Measurements from ENCODE around the gene ATF1. TPM values are rescaled to one million over a fixed set of nuclear protein-coding genes. Genes with fewer than 3 reads are reported as not detected.
"Not testable (repeated sequence)": the region's sequence is repeated elsewhere in the genome, so short reads cannot be mapped to it uniquely, and the experiment has no call there.

ATF1 gene
- total RNA-seq, 1 donor from 2014 or later: 16.2 TPM

GRCh38 chr12:50788561-50788960 lies 24.7 kb downstream of the ATF1 start:
- DNase-seq (ENCODE audit: low spot score): no peak
- peaks cover 15% of the 10 kb centered on the region for H3K4me1 Mint-ChIP-seq (ENCODE audit: unreplicated experiment)
- H3K9me3 Mint-ChIP-seq (ENCODE audit: unreplicated experiment): no peaks in the 10 kb centered on the region
- no peak for TF ChIP-seq CTCF (IDR thresholded peaks at IDR 0.05; ENCODE audit: unreplicated experiment)
- H3K27me3 Mint-ChIP-seq (ENCODE audit: unreplicated experiment): peaks cover 5% of the 10 kb centered on the region
- peak overlapping the region; percentile 31 for H3K4me3 Mint-ChIP-seq (ENCODE audit: unreplicated experiment)
- H3K36me3 Mint-ChIP-seq (ENCODE audit: low read depth, unreplicated experiment): peaks cover 25% of the 10 kb centered on the region
- H3K27ac Mint-ChIP-seq (ENCODE audit: unreplicated experiment): no peak overlapping the region

GRCh38 chr12:50790081-50790480 lies 26.2 kb downstream of the ATF1 start:
- Mint-ChIP-seq H3K27ac (ENCODE audit: unreplicated experiment) (no peak overlapping the region), H3K4me1 (ENCODE audit: unreplicated experiment) (peaks cover 10% of the 10 kb centered on the region), H3K4me3 (ENCODE audit: unreplicated experiment) (no peak overlapping the region), H3K27me3 (ENCODE audit: unreplicated experiment) (peaks cover 3% of the 10 kb centered on the region), H3K9me3 (ENCODE audit: unreplicated experiment) (no peaks in the 10 kb centered on the region), H3K36me3 (ENCODE audit: low read depth, unreplicated experiment) (peaks cover 19% of the 10 kb centered on the region)
- DNase-seq (ENCODE audit: low spot score): no peak
- no peak for TF ChIP-seq CTCF (IDR thresholded peaks at IDR 0.05; ENCODE audit: unreplicated experiment)

- DNase-seq (ENCODE audit: low spot score): no peak
- no peaks in the 10 kb centered on the region for H3K9me3 Mint-ChIP-seq (ENCODE audit: unreplicated experiment)
- H3K27me3 Mint-ChIP-seq (ENCODE audit: unreplicated experiment): no peaks in the 10 kb centered on the region
- no peak for TF ChIP-seq CTCF (IDR thresholded peaks at IDR 0.05; ENCODE audit: unreplicated experiment)
- no peak overlapping the region for H3K4me3 Mint-ChIP-seq (ENCODE audit: unreplicated experiment)
- H3K36me3 Mint-ChIP-seq (ENCODE audit: low read depth, unreplicated experiment): peaks cover 34% of the 10 kb centered on the region
- no peaks in the 10 kb centered on the region for H3K4me1 Mint-ChIP-seq (ENCODE audit: unreplicated experiment)
- H3K27ac Mint-ChIP-seq (ENCODE audit: unreplicated experiment): no peak overlapping the region
Measured at GRCh38 chr12:50799908-50800307, 36.0 kb downstream of the ATF1 start.

GRCh38 chr12:50803230-50803875 lies 39.5 kb downstream of the ATF1 start:
- Mint-ChIP-seq H3K4me3 (ENCODE audit: unreplicated experiment) (no peak overlapping the region), H3K9me3 (ENCODE audit: unreplicated experiment) (no peaks in the 10 kb centered on the region), H3K36me3 (ENCODE audit: low read depth, unreplicated experiment) (peaks cover 22% of the 10 kb centered on the region), H3K4me1 (ENCODE audit: unreplicated experiment) (no peaks in the 10 kb centered on the region), H3K27ac (ENCODE audit: unreplicated experiment) (no peak overlapping the region), H3K27me3 (ENCODE audit: unreplicated experiment) (no peaks in the 10 kb centered on the region)
- no peak for TF ChIP-seq CTCF (IDR thresholded peaks at IDR 0.05; ENCODE audit: unreplicated experiment)
- no peak for DNase-seq (ENCODE audit: low spot score)

- H3K27ac Mint-ChIP-seq (ENCODE audit: unreplicated experiment): no peak overlapping the region
- H3K4me1 Mint-ChIP-seq (ENCODE audit: unreplicated experiment): no peaks in the 10 kb centered on the region
- H3K36me3 Mint-ChIP-seq (ENCODE audit: low read depth, unreplicated experiment): peaks cover 9% of the 10 kb centered on the region
- no peak for DNase-seq (ENCODE audit: low spot score)
- H3K27me3 Mint-ChIP-seq (ENCODE audit: unreplicated experiment): no peaks in the 10 kb centered on the region
- no peaks in the 10 kb centered on the region for H3K9me3 Mint-ChIP-seq (ENCODE audit: unreplicated experiment)
- TF ChIP-seq CTCF (IDR thresholded peaks at IDR 0.05; ENCODE audit: unreplicated experiment): no peak
- H3K4me3 Mint-ChIP-seq (ENCODE audit: unreplicated experiment): no peak overlapping the region
Measured at GRCh38 chr12:50806176-50806575, 42.3 kb downstream of the ATF1 start.

GRCh38 chr12:50809131-50809530 lies 45.2 kb downstream of the ATF1 start:
- peaks cover 11% of the 10 kb centered on the region for H3K36me3 Mint-ChIP-seq (ENCODE audit: low read depth, unreplicated experiment)
- not testable (repeated sequence) for H3K4me3 Mint-ChIP-seq (ENCODE audit: unreplicated experiment); H3K27me3 Mint-ChIP-seq (ENCODE audit: unreplicated experiment); DNase-seq (ENCODE audit: low spot score); H3K4me1 Mint-ChIP-seq (ENCODE audit: unreplicated experiment); H3K27ac Mint-ChIP-seq (ENCODE audit: unreplicated experiment); H3K9me3 Mint-ChIP-seq (ENCODE audit: unreplicated experiment)

GRCh38 chr12:50814921-50815320 lies 51.0 kb downstream of the ATF1 start:
- not testable (repeated sequence) for H3K9me3 Mint-ChIP-seq (ENCODE audit: unreplicated experiment); H3K4me3 Mint-ChIP-seq (ENCODE audit: unreplicated experiment); H3K27me3 Mint-ChIP-seq (ENCODE audit: unreplicated experiment); H3K27ac Mint-ChIP-seq (ENCODE audit: unreplicated experiment); DNase-seq (ENCODE audit: low spot score); H3K4me1 Mint-ChIP-seq (ENCODE audit: unreplicated experiment)
- peaks cover 14% of the 10 kb centered on the region for H3K36me3 Mint-ChIP-seq (ENCODE audit: low read depth, unreplicated experiment)

Measured in endothelial cell (in vitro differentiated cells).